ENCODE results near the gene BABAM1. TPM values are rescaled to one million over a fixed set of nuclear protein-coding genes. Genes with fewer than 3 reads are reported as not detected.
"Not testable (repeated sequence)": the region's sequence is repeated elsewhere in the genome, so short reads cannot be mapped to it uniquely, and the experiment has no call there.

Gene BABAM1
- total RNA-seq, 1 experiment from 2014 or later = 79.5 TPM

GRCh38 chr19:17268754-17269153, 1.5 kb downstream of the BABAM1 start:
- in situ Hi-C loops (cut with HindIII; ENCODE audit: low pct_unique_long_range_greater_than_20kb, low sequenced_read_pairs) = no loop called here
- no peaks in the 10 kb centered on the region for H3K9me3 ChIP-seq (ENCODE audit: control insufficient read depth, insufficient read depth, low read depth, low read length)
- intact Hi-C loops (cut with micrococcal nuclease; ENCODE audit: unreplicated experiment) = no loop called here
- peaks cover 4% of the 10 kb centered on the region; the same call in 1 of the 2 replicates for H3K36me3 ChIP-seq (ENCODE audit: control insufficient read depth, insufficient read depth, low read length)
- no peak for DNase-seq (ENCODE audit: low read depth, low spot score)
- H3K27me3 ChIP-seq (ENCODE audit: control insufficient read depth, insufficient read depth, low read length) = no peaks in the 10 kb centered on the region
- CTCF ChIA-PET = no interaction called here
- no peaks in the 10 kb centered on the region for H3K4me1 ChIP-seq (ENCODE audit: control insufficient read depth, insufficient read depth, low read length)
- peak overlapping the region in 1 of 2 experiments; percentile 100; a peak in 1 of 4 replicates for H3K4me3 ChIP-seq (ENCODE audit: low read depth in 2 of 2, low read length in 2 of 2)
- TF ChIP-seq CTCF (IDR thresholded peaks at IDR 0.05) = no peak
- POLR2A ChIA-PET = no interaction called here
- no peak for ATAC-seq
- H3K27ac ChIP-seq (ENCODE audit: low read length) = no peak overlapping the region
- no TSS peak for BruUV-seq (replicated peaks)

- H3K27me3 ChIP-seq (ENCODE audit: control insufficient read depth, insufficient read depth, low read length); H3K9me3 ChIP-seq (ENCODE audit: control insufficient read depth, insufficient read depth, low read depth, low read length); H3K4me3 ChIP-seq (ENCODE audit: low read depth in 2 of 2, low read length in 2 of 2); DNase-seq (ENCODE audit: low read depth, low spot score); POLR2A ChIA-PET; in situ Hi-C loops (cut with HindIII; ENCODE audit: low pct_unique_long_range_greater_than_20kb, low sequenced_read_pairs); CTCF ChIA-PET; intact Hi-C loops (cut with micrococcal nuclease; ENCODE audit: unreplicated experiment); ATAC-seq; BruUV-seq (replicated peaks); H3K27ac ChIP-seq (ENCODE audit: low read length); H3K36me3 ChIP-seq (ENCODE audit: control insufficient read depth, insufficient read depth, low read length); H3K4me1 ChIP-seq (ENCODE audit: control insufficient read depth, insufficient read depth, low read length): not testable (repeated sequence)
These were observed 7.6 kb downstream of the BABAM1 start for GRCh38 chr19:17274892-17275291.

GRCh38 chr19:17275441-17276175, 8.4 kb downstream of the BABAM1 start:
- no peaks in the 10 kb centered on the region for H3K27me3 ChIP-seq (ENCODE audit: control insufficient read depth, insufficient read depth, low read length)
- CTCF ChIA-PET = no interaction called here
- no peaks in the 10 kb centered on the region for H3K4me1 ChIP-seq (ENCODE audit: control insufficient read depth, insufficient read depth, low read length)
- intact Hi-C loops (cut with micrococcal nuclease; ENCODE audit: unreplicated experiment) = no loop called here
- DNase-seq (ENCODE audit: low read depth, low spot score) = no peak
- BruUV-seq (replicated peaks) = no TSS peak
- H3K9me3 ChIP-seq (ENCODE audit: control insufficient read depth, insufficient read depth, low read depth, low read length) = no peaks in the 10 kb centered on the region
- ATAC-seq = no peak
- H3K36me3 ChIP-seq (ENCODE audit: control insufficient read depth, insufficient read depth, low read length) = no peaks in the 10 kb centered on the region
- H3K27ac ChIP-seq (ENCODE audit: low read length) = no peak overlapping the region
- H3K4me3 ChIP-seq (ENCODE audit: low read depth in 2 of 2, low read length in 2 of 2) = no peak overlapping the region
- in situ Hi-C loops (cut with HindIII; ENCODE audit: low pct_unique_long_range_greater_than_20kb, low sequenced_read_pairs) = no loop called here
- POLR2A ChIA-PET = no interaction called here
- TF ChIP-seq SIN3A (IDR thresholded peaks at IDR 0.05; ENCODE audit: borderline replicate concordance, insufficient read depth, low read depth, low read length) (no peak), TCF7L2 (IDR thresholded peaks at IDR 0.05; ENCODE audit: low read depth, low read length) (no peak), POLR2AphosphoS5 (IDR thresholded peaks at IDR 0.05; ENCODE audit: low read depth, low read length) (no peak), REST (IDR thresholded peaks at IDR 0.05; ENCODE audit: insufficient read depth in 1 of 2, low read depth in 2 of 2, low read length in 1 of 2) (no peak), CTCF (IDR thresholded peaks at IDR 0.05) (no peak)
